Activated CD4-positive, alpha-beta memory T cell treated with anti-CD3 and anti-CD28 coated beads for 36 hours (primary cell): Measurements from ENCODE around the gene CASK. TPM values are rescaled to one million over a fixed set of nuclear protein-coding genes. Genes with fewer than 3 reads are reported as not detected.

Source experiments
- CTCF ChIA-PET: fragments of 350-600 bp; sonication (Branson Sonifier 250); formaldehyde crosslinking; loops from one replicate; lab custom pipeline; 2021; ENCODE audit warnings: antibody characterized with exemption, inconsistent platforms; lab: Charles Lee
- POLR2A ChIA-PET: fragments of 350-600 bp; sonication (Branson Sonifier 250); formaldehyde crosslinking; loops from one replicate; lab custom pipeline; 2021; ENCODE audit warnings: antibody characterized with exemption; lab: Charles Lee
- DNase-seq: peaks from one replicate; pipeline ENCODE4 v3.0.0-alpha.2; 2020
- H3K27ac Mint-ChIP-seq: one replicate; pipeline ENCODE4 v1.8.0; 2021; ENCODE audit warnings: mixed read lengths
- H3K27me3 Mint-ChIP-seq: one replicate; pipeline ENCODE4 v1.8.0; 2021; ENCODE audit warnings: mixed read lengths
- H3K36me3 Mint-ChIP-seq: one replicate; pipeline ENCODE4 v1.8.0; 2021; ENCODE audit warnings: mixed read lengths
- H3K4me1 Mint-ChIP-seq: one replicate; pipeline ENCODE4 v1.8.0; 2021; ENCODE audit warnings: low read depth, mixed read lengths
- H3K4me3 Mint-ChIP-seq: one replicate; pipeline ENCODE4 v1.8.0; 2021; ENCODE audit warnings: mild to moderate bottlenecking, mixed read lengths
- H3K9me3 Mint-ChIP-seq: one replicate; pipeline ENCODE4 v1.8.0; 2021; ENCODE audit warnings: mixed read lengths
- intact Hi-C: fragments of 100-400 bp; cut with micrococcal nuclease; formaldehyde crosslinking; loops from one replicate; pipeline ENCODE4 v1.15.1; 2023
- total RNA-seq, 2 experiments: library from RNA; stranded (reverse); gene quantifications; one replicate each; pipeline ENCODE4 v1.2.3, GENCODE V29; 2021

Gene CASK
- total RNA-seq, 2 experiments from 2014 or later = 27.0 to 27.8 TPM

DNA sequence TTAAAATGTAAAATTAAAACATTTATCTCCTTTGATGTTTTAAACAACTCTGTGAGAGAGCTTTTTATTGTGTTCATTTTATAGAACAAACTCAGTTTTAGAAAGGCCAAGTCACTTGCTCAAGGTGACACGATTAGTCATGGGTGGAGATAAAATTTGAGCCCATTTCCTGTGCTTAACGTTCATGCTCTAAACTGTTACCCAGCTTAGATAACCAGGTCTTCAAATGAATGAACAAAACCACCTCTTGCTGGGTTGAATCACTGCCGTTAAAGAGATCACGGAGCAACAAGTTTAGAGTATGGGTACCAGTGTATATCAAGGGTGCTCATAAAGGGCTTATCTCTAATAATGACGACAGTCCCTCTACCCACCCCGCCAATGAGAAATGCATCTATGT, 10.2 kb upstream of the CASK start:
- intact Hi-C loops = loop anchor here (1.0 kb wide), 1 partner anchor 11 kb away; no protein-coding TSS in a partner anchor
- no peaks in the 10 kb centered on the region for H3K27me3 Mint-ChIP-seq
- no peaks in the 10 kb centered on the region for H3K9me3 Mint-ChIP-seq
- H3K4me3 Mint-ChIP-seq = no peak overlapping the region
- H3K36me3 Mint-ChIP-seq = no peaks in the 10 kb centered on the region
- ChIA-PET CTCF (no interaction called here), POLR2A (interaction anchor here (0.5 to 0.6 kb wide), 2 partner anchors 48 to 156 kb away, joined by 3 read pairs; no protein-coding TSS in a partner anchor)
- peaks cover 21% of the 10 kb centered on the region for H3K4me1 Mint-ChIP-seq
- H3K27ac Mint-ChIP-seq = no peak overlapping the region
- DNase-seq = no peak

- no peaks in the 10 kb centered on the region for H3K36me3 Mint-ChIP-seq
- ChIA-PET POLR2A (interaction anchor here (0.5 to 0.6 kb wide), 2 partner anchors 49 to 157 kb away, joined by 3 read pairs; no protein-coding TSS in a partner anchor), CTCF (no interaction called here)
- no peak overlapping the region for H3K4me3 Mint-ChIP-seq
- peaks cover 14% of the 10 kb centered on the region for H3K4me1 Mint-ChIP-seq
- peak overlapping the region; percentile 64 for H3K27ac Mint-ChIP-seq
- H3K9me3 Mint-ChIP-seq = no peaks in the 10 kb centered on the region
- DNase-seq = no peak
- intact Hi-C loops = loop anchor here (1.0 kb wide), 1 partner anchor 11 kb away; no protein-coding TSS in a partner anchor
- H3K27me3 Mint-ChIP-seq = no peaks in the 10 kb centered on the region
Measured at GRCh38 chrX:41932885-41933284, 9.5 kb upstream of the CASK start.

DNA sequence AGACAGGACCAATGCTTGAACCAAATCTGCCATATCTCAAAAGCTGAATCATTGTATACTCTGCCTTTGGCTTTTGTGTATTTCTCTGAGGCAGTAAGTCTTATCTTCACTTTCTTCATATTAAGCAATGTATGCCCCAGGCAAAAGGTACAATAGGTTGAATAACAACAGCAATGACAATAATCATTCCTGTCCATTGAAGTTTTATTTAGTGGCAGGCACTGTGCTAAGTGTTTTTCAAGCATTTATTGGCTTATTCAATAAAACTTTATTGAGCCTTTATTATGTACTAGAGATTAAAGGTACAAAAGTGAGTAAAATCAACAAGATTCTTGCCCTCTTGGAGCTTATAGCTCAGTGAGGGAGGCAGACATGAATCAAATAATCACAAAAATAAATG, 8.2 kb upstream of the CASK start:
- Mint-ChIP-seq H3K27me3 (no peaks in the 10 kb centered on the region), H3K27ac (no peak overlapping the region), H3K36me3 (no peaks in the 10 kb centered on the region), H3K4me1 (peaks cover 8% of the 10 kb centered on the region), H3K9me3 (no peaks in the 10 kb centered on the region), H3K4me3 (no peak overlapping the region)
- POLR2A ChIA-PET = no interaction called here
- CTCF ChIA-PET = no interaction called here
- intact Hi-C loops = no loop called here
- DNase-seq = no peak

DNA sequence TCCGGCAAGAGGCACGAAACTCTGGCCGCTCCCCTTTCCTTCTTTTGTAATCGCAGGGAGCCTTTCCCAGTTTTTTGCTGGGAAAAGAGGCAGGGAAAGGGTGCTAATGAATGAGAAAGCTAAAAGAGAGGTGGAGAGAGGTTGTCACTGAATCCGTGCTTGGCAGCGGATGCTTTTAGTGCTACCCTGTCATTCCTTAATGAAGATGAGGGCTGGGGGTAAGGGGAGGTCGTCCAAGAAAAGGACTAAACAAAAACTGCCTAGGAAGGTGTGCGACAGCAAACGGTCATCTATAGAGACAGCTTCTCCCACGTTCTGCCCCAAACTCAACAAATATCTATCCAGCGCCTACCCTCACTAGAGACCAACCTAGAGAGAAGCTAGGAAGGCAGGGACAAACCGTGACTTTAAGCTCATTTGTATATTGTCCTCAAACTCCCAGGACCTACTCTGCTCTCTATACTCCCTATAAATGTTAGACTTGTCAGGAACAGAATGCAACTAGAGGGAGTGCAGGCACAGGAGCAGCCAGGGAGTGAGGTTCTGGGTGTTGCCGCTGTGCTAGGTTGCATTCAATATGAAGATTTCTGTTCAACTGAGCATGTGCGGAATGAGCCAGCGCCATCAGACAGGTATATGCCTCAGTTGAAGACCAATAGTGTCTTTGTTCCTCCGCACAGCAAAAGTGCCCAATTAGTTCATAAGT, 777 bp upstream of the CASK start:
- H3K4me1 Mint-ChIP-seq = peaks cover 21% of the 10 kb centered on the region
- H3K4me3 Mint-ChIP-seq = peak overlapping the region; percentile 80
- H3K36me3 Mint-ChIP-seq = no peaks in the 10 kb centered on the region
- DNase-seq = peak; percentile 49
- H3K27ac Mint-ChIP-seq = peak overlapping the region; percentile 69
- no peaks in the 10 kb centered on the region for H3K27me3 Mint-ChIP-seq
- intact Hi-C loops = loop anchor here (2.0 to 10.0 kb wide), 8 partner anchors 57 to 1019 kb away; partner anchors contain the start of gene DDX3X
- no peaks in the 10 kb centered on the region for H3K9me3 Mint-ChIP-seq
- CTCF ChIA-PET = no interaction called here
- POLR2A ChIA-PET = no interaction called here

DNA sequence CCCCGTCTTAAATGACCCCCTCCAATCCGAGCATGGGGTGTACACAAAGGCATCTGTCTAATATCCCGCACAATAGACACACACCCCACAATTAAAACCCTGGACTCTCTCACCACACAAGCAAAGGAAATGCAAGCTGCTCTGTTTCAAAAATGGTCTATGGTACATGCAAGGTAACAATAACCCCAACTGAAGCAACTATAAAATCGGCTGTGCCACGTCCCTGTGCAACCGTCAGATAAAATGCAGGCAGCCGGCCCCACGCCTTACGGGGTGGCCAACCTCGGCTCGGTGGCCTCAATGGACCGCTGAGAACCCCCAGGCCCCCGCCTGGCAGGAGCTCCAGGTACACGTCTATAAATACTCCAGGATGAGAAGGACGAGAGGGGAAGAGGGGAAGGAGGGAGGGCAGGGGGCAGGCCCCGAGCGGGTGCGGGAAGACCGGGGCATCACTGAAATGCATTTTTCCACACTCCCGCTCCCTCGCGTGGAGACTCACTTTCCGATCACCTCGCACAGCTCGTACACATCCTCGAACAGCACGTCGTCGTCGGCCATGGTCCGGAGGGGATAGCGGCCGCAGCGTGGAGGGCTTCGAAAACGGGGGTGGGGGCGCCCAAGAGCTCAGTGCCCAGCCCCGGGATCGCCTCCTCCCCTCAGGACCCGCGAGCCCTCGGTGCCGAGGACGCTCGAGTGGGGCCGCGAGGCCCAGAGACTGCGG, 763 bp downstream of the CASK start:
- H3K27ac Mint-ChIP-seq = peak overlapping the region; percentile 89
- intact Hi-C loops = loop anchor here (1.0 to 10.0 kb wide), 9 partner anchors 11 to 1020 kb away; partner anchors contain the start of gene DDX3X
- peak overlapping the region; percentile 92 for H3K4me3 Mint-ChIP-seq
- no peaks in the 10 kb centered on the region for H3K9me3 Mint-ChIP-seq
- CTCF ChIA-PET = interaction anchor here (1.1 kb wide), 1 partner anchor 16 kb away, joined by 5 read pairs; no protein-coding TSS in a partner anchor
- H3K4me1 Mint-ChIP-seq = peaks cover 32% of the 10 kb centered on the region
- POLR2A ChIA-PET = interaction anchor here (1.3 kb wide), 1 partner anchor 10 kb away, joined by 4 read pairs; no protein-coding TSS in a partner anchor
- no peaks in the 10 kb centered on the region for H3K27me3 Mint-ChIP-seq
- H3K36me3 Mint-ChIP-seq = no peaks in the 10 kb centered on the region
- peak; percentile 35 for DNase-seq

GRCh38 chrX:41921492-41922430, 1.6 kb downstream of the CASK start:
- H3K36me3 Mint-ChIP-seq = no peaks in the 10 kb centered on the region
- POLR2A ChIA-PET = interaction anchor here (0.6 to 1.6 kb wide), 4 partner anchors 9 to 1185 kb away, joined by 3 to 8 read pairs (median 4); no protein-coding TSS in a partner anchor
- CTCF ChIA-PET = interaction anchor here (1.7 kb wide), 1 partner anchor 15 kb away, joined by 7 read pairs; no protein-coding TSS in a partner anchor
- H3K27me3 Mint-ChIP-seq = no peaks in the 10 kb centered on the region
- peak; percentile 67 for DNase-seq
- intact Hi-C loops = loop anchor here (1.0 to 10.0 kb wide), 10 partner anchors 12 to 1021 kb away; partner anchors contain the start of gene DDX3X
- H3K4me1 Mint-ChIP-seq = peaks cover 41% of the 10 kb centered on the region
- H3K9me3 Mint-ChIP-seq = no peaks in the 10 kb centered on the region
- peak overlapping the region; percentile 92 for H3K4me3 Mint-ChIP-seq
- peak overlapping the region; percentile 89 for H3K27ac Mint-ChIP-seq

GRCh38 chrX:41919870-41920269, 3.5 kb downstream of the CASK start:
- Mint-ChIP-seq H3K27me3 (no peaks in the 10 kb centered on the region), H3K27ac (peak overlapping the region; percentile 74), H3K9me3 (no peaks in the 10 kb centered on the region), H3K4me3 (peak overlapping the region; percentile 39), H3K4me1 (peaks cover 44% of the 10 kb centered on the region), H3K36me3 (no peaks in the 10 kb centered on the region)
- intact Hi-C loops = loop anchor here (1.0 to 10.0 kb wide), 9 partner anchors 13 to 588 kb away; partner anchors contain the start of gene DDX3X
- ChIA-PET CTCF (no interaction called here), POLR2A (interaction anchor here (1.6 kb wide), 1 partner anchor 13 kb away, joined by 8 read pairs; no protein-coding TSS in a partner anchor)
- DNase-seq = no peak

DNA sequence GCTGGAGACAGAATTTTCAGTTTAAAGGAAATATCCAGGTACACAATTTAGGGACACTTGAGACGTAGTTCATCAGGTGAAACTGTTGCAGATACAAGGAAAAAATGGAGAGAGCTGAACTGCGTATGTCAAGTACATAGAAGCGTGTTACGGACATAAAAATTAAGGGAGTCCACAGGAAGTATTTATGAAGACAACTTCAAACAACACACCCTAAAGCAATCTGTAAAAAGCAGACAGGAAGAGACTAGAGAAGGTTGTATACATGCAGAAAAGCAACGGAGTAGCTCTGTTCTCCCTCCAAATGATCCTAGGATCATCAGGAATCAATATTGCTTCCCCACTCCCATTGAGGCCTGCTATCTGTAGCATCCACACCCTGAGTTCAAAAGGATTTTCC, 5.8 kb downstream of the CASK start:
- Mint-ChIP-seq H3K27me3 (no peaks in the 10 kb centered on the region), H3K4me3 (peak overlapping the region; percentile 58), H3K36me3 (no peaks in the 10 kb centered on the region), H3K27ac (peak overlapping the region; percentile 79), H3K4me1 (peaks cover 61% of the 10 kb centered on the region), H3K9me3 (no peaks in the 10 kb centered on the region)
- no peak for DNase-seq
- CTCF ChIA-PET = interaction anchor here (2.0 kb wide), 1 partner anchor 119 kb away, joined by 4 read pairs; no protein-coding TSS in a partner anchor
- intact Hi-C loops = no loop called here
- POLR2A ChIA-PET = interaction anchor here (1.5 kb wide), 1 partner anchor 8 kb away, joined by 4 read pairs; no protein-coding TSS in a partner anchor

GRCh38 chrX:41913476-41913875, 9.9 kb downstream of the CASK start:
- H3K27ac Mint-ChIP-seq = peak overlapping the region; percentile 18
- peaks cover 61% of the 10 kb centered on the region for H3K4me1 Mint-ChIP-seq
- H3K36me3 Mint-ChIP-seq = no peaks in the 10 kb centered on the region
- POLR2A ChIA-PET = interaction anchor here (1.2 kb wide), 1 partner anchor 9 kb away, joined by 4 read pairs; no protein-coding TSS in a partner anchor
- DNase-seq = no peak
- CTCF ChIA-PET = no interaction called here
- intact Hi-C loops = no loop called here
- H3K9me3 Mint-ChIP-seq = no peaks in the 10 kb centered on the region
- no peaks in the 10 kb centered on the region for H3K27me3 Mint-ChIP-seq
- no peak overlapping the region for H3K4me3 Mint-ChIP-seq

GRCh38 chrX:41912923-41913322, 10.4 kb downstream of the CASK start:
- Mint-ChIP-seq H3K27me3 (no peaks in the 10 kb centered on the region), H3K27ac (no peak overlapping the region), H3K9me3 (no peaks in the 10 kb centered on the region), H3K4me3 (no peak overlapping the region), H3K36me3 (no peaks in the 10 kb centered on the region), H3K4me1 (peaks cover 61% of the 10 kb centered on the region)
- ChIA-PET POLR2A (interaction anchor here (1.2 kb wide), 1 partner anchor 10 kb away, joined by 4 read pairs; no protein-coding TSS in a partner anchor), CTCF (no interaction called here)
- no peak for DNase-seq
- intact Hi-C loops = no loop called here

DNA sequence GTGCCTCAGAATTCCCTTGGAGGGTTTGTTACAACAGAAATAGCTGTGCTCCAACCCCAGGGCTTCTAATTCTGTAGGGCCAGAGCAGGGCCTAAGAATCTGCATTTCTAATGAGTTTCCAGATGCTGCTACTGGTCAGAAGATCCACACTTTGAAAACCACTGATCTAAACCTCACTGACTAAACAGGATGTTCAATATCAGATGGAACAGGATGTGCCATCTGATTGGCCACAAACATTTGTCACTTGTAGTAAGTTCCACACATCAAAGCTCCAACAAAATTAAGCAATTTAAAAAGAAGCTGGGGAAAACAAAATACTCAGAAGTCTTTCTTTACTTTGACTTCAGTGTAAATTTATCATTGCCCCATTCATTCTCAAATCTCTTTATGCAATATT, 14.3 kb downstream of the CASK start:
- intact Hi-C loops = no loop called here
- H3K36me3 Mint-ChIP-seq = no peaks in the 10 kb centered on the region
- no peak overlapping the region for H3K4me3 Mint-ChIP-seq
- no peaks in the 10 kb centered on the region for H3K9me3 Mint-ChIP-seq
- POLR2A ChIA-PET = interaction anchor here (1.4 kb wide), 1 partner anchor 9 kb away, joined by 4 read pairs; no protein-coding TSS in a partner anchor
- no peaks in the 10 kb centered on the region for H3K27me3 Mint-ChIP-seq
- CTCF ChIA-PET = no interaction called here
- no peak for DNase-seq
- peaks cover 66% of the 10 kb centered on the region for H3K4me1 Mint-ChIP-seq
- peak overlapping the region; percentile 60 for H3K27ac Mint-ChIP-seq
